Smooth muscle cell (in vitro differentiated cells): Measurements from ENCODE around the gene RPN1. TPM values are rescaled to one million over a fixed set of nuclear protein-coding genes. Genes with fewer than 3 reads are reported as not detected.

Source experiments
- DNase-seq: peaks from one replicate; lab custom pipeline; 2025; ENCODE audit not compliant: unreplicated experiment; lab: John Stamatoyannopoulos, UW
- H2AFZ ChIP-seq: fragments of 200-600 bp; sonication (generic); 2 replicates; pipeline ENCODE4 v1.6.0; 2016; ENCODE audit warnings: antibody characterized with exemption, low read depth, mild to moderate bottlenecking
- H3F3A ChIP-seq: fragments of 200-600 bp; sonication (generic); 2 replicates; pipeline ENCODE4 v1.6.0; 2017; ENCODE audit warnings: antibody characterized with exemption, low read depth
- H3K27ac ChIP-seq: fragments of 200-600 bp; sonication (generic); 2 replicates; pipeline ENCODE4 v1.5.1; 2016; ENCODE audit warnings: low read depth, mild to moderate bottlenecking
- H3K27me3 ChIP-seq: fragments of 200-600 bp; sonication (generic); 2 replicates; pipeline ENCODE4 v1.6.1; 2016; ENCODE audit warnings: low read depth, mild to moderate bottlenecking
- H3K36me3 ChIP-seq: fragments of 200-600 bp; sonication (generic); 2 replicates; pipeline ENCODE4 v1.5.1; 2016; ENCODE audit warnings: low read depth
- H3K4me1 ChIP-seq: fragments of 200-600 bp; sonication (generic); 2 replicates; pipeline ENCODE4 v1.5.1; 2016; ENCODE audit warnings: low read depth
- H3K4me2 ChIP-seq: fragments of 200-600 bp; sonication (generic); 2 replicates; pipeline ENCODE4 v1.6.0; 2016; ENCODE audit warnings: mild to moderate bottlenecking
- H3K4me3 ChIP-seq: fragments of 200-600 bp; sonication (generic); 2 replicates; pipeline ENCODE4 v1.5.1; 2016; ENCODE audit warnings: mild to moderate bottlenecking
- H3K79me2 ChIP-seq: fragments of 200-600 bp; sonication (generic); 2 replicates; pipeline ENCODE4 v1.6.0; 2016; ENCODE audit warnings: low read depth, mild to moderate bottlenecking
- H3K9ac ChIP-seq: fragments of 200-600 bp; sonication (generic); 2 replicates; pipeline ENCODE4 v1.6.0; 2016; ENCODE audit warnings: low read depth
- H3K9me3 ChIP-seq: fragments of 200-600 bp; sonication (generic); replicated peaks from 2 replicates; pipeline ENCODE4 v1.5.1; 2016; ENCODE audit warnings: low read depth
- H4K20me1 ChIP-seq: fragments of 200-600 bp; sonication (generic); 2 replicates; pipeline ENCODE4 v1.6.0; 2016; ENCODE audit warnings: low read depth
- WGBS: methylation state at CpG from one replicate; pipeline ENCODE4 v1.1.7; 2016; ENCODE audit warnings: low lambda C conversion rate; 5-methylcytosine and 5-hydroxymethylcytosine counted together
- polyA plus RNA-seq: library from polyadenylated mRNA; unstranded; fragments of >200 nt; fragmentation: Nextera tagmentation; extraction: Ambion mirVana; gene quantifications from 2 replicates; pipeline ENCODE4 v1.2.1, GENCODE V29; 2016
- total RNA-seq: library from RNA; depleted of rRNA; stranded (reverse); fragments of >200 nt; gene quantifications from 2 replicates; pipeline ENCODE4 v1.2.3, GENCODE V29; 2014
- TF ChIP-seq, protein P1 (sequence below): fragments of 200-600 bp; sonication (generic); IDR thresholded peaks from 2 replicates; pipeline ENCODE4 v1.5.1; 2017; ENCODE audit warnings: borderline replicate concordance, mild to moderate bottlenecking, antibody characterized with exemption; ENCODE audit not compliant: insufficient read depth, poor library complexity, severe bottlenecking

The RPN1 gene
- total and polyA plus RNA-seq, 2 experiments from 2014 or later: 420 to 520 TPM

GRCh38 chr3:128577711-128578110 is 72.9 kb downstream of the RPN1 start:
- H3F3A ChIP-seq: no peaks in the 10 kb centered on the region
- H3K9ac ChIP-seq: no peak overlapping the region
- WGBS: 62% methylated on average over 10 of the region's 10 CpGs
- H3K27ac ChIP-seq: no peak overlapping the region
- H3K9me3 ChIP-seq: no peaks in the 10 kb centered on the region
- no peaks in the 10 kb centered on the region for H4K20me1 ChIP-seq
- H2AFZ ChIP-seq: no peak overlapping the region
- no peaks in the 10 kb centered on the region for H3K36me3 ChIP-seq
- H3K4me3 ChIP-seq: no peak overlapping the region
- no peak for DNase-seq
- H3K4me2 ChIP-seq: no peak overlapping the region
- H3K4me1 ChIP-seq: no peaks in the 10 kb centered on the region
- TF ChIP-seq, protein P1, sequence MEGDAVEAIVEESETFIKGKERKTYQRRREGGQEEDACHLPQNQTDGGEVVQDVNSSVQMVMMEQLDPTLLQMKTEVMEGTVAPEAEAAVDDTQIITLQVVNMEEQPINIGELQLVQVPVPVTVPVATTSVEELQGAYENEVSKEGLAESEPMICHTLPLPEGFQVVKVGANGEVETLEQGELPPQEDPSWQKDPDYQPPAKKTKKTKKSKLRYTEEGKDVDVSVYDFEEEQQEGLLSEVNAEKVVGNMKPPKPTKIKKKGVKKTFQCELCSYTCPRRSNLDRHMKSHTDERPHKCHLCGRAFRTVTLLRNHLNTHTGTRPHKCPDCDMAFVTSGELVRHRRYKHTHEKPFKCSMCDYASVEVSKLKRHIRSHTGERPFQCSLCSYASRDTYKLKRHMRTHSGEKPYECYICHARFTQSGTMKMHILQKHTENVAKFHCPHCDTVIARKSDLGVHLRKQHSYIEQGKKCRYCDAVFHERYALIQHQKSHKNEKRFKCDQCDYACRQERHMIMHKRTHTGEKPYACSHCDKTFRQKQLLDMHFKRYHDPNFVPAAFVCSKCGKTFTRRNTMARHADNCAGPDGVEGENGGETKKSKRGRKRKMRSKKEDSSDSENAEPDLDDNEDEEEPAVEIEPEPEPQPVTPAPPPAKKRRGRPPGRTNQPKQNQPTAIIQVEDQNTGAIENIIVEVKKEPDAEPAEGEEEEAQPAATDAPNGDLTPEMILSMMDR: no peak
- no peaks in the 10 kb centered on the region for H3K27me3 ChIP-seq
- H3K79me2 ChIP-seq: no peaks in the 10 kb centered on the region

DNA sequence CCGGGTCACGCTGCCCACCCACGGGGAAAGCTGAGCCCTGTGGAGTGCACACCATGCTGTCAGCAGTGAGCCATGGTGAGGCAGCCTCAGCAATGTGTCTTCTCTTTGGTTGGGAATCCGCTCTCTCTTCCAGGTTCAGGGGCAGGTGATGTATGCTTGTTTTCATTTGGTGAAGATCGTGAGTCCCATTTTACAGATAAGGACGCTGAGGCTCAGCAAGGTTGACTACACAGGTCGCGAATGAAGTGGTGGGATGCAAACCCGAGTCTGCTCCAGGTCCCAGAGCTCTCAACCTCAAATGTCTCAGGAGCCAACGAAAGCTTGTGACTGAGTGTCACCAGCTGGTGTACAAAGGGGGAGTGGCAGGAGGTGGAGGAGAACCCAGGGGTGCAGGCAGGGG is 74.3 kb downstream of the RPN1 start:
- no peak overlapping the region for H3K9ac ChIP-seq
- no peaks in the 10 kb centered on the region for H4K20me1 ChIP-seq
- H3K4me2 ChIP-seq: no peak overlapping the region
- no peaks in the 10 kb centered on the region for H3K79me2 ChIP-seq
- no peak for DNase-seq
- H3K36me3 ChIP-seq: no peaks in the 10 kb centered on the region
- TF ChIP-seq, protein P1: no peak
- no peak overlapping the region for H3K27ac ChIP-seq
- H3K4me1 ChIP-seq: no peaks in the 10 kb centered on the region
- 91% methylated on average over 10 of the region's 10 CpGs for WGBS
- no peaks in the 10 kb centered on the region for H3F3A ChIP-seq
- no peak overlapping the region for H2AFZ ChIP-seq
- H3K27me3 ChIP-seq: no peaks in the 10 kb centered on the region
- no peak overlapping the region for H3K4me3 ChIP-seq
- no peaks in the 10 kb centered on the region for H3K9me3 ChIP-seq

DNA sequence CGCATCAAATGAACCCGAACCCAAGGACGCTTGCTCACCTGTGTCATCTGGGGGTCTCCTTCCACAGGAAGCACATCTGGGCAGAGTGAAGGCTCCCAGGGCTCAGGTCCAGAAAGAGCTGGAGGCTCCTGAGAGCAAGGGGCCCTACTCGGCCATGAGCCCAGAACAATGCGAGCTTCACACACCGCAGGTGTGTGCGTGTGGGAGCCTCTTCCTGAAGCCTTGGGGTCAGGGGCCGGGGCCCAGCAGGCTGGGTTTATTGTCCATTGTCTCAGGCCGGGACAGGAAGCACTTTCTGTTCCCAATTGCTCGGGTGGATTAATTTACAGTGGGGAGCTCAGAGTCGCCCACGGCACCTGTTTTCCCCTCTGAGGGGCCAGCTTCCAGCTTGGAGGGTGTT is 74.8 kb downstream of the RPN1 start:
- Histone ChIP-seq H3K9ac (no peak overlapping the region), H3K27ac (no peak overlapping the region), H3K79me2 (no peaks in the 10 kb centered on the region), H3K36me3 (no peaks in the 10 kb centered on the region), H3K4me2 (no peak overlapping the region), H3K27me3 (no peaks in the 10 kb centered on the region), H4K20me1 (no peaks in the 10 kb centered on the region), H3K4me1 (no peaks in the 10 kb centered on the region), H3K9me3 (no peaks in the 10 kb centered on the region), H3K4me3 (no peak overlapping the region), H2AFZ (no peak overlapping the region), H3F3A (no peaks in the 10 kb centered on the region)
- TF ChIP-seq, protein P1: no peak
- WGBS: 85% methylated on average over 12 of the region's 12 CpGs
- no peak for DNase-seq

DNA sequence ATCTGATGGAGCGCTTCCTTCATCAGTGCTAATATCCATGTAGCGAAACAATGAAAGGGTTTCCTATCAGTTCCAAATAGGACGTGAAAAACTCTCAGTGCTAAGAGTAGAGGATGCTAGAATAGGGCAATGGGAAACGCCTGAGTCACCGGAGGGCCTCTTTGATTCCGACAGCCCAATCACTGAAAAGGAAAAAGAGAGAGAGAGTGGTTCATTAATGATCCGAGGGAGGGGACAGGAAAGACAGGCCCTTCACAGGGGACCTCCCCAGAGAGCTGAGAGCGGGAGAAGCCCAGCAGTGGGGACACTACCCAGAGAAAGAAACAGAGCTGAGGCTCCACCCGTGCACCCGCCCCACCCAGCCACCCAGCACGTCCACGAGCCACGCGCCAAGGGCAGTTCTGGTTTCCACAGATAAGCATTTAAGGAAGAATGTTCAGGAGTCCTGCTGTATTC is 76.9 kb downstream of the RPN1 start:
- no peak overlapping the region for H3K4me3 ChIP-seq
- H3K4me2 ChIP-seq: no peak overlapping the region
- no peak overlapping the region for H2AFZ ChIP-seq
- H3K9ac ChIP-seq: no peak overlapping the region
- no peaks in the 10 kb centered on the region for H3K27me3 ChIP-seq
- H3K4me1 ChIP-seq: no peaks in the 10 kb centered on the region
- WGBS: 62% methylated on average over 14 of the region's 14 CpGs
- no peak for DNase-seq
- H4K20me1 ChIP-seq: no peaks in the 10 kb centered on the region
- TF ChIP-seq, protein P1: no peak
- H3K79me2 ChIP-seq: no peaks in the 10 kb centered on the region
- no peak overlapping the region for H3K27ac ChIP-seq
- H3F3A ChIP-seq: no peaks in the 10 kb centered on the region
- H3K9me3 ChIP-seq: no peaks in the 10 kb centered on the region
- H3K36me3 ChIP-seq: no peaks in the 10 kb centered on the region
